Measurements from ENCODE around the gene DDX3X.

DNA sequence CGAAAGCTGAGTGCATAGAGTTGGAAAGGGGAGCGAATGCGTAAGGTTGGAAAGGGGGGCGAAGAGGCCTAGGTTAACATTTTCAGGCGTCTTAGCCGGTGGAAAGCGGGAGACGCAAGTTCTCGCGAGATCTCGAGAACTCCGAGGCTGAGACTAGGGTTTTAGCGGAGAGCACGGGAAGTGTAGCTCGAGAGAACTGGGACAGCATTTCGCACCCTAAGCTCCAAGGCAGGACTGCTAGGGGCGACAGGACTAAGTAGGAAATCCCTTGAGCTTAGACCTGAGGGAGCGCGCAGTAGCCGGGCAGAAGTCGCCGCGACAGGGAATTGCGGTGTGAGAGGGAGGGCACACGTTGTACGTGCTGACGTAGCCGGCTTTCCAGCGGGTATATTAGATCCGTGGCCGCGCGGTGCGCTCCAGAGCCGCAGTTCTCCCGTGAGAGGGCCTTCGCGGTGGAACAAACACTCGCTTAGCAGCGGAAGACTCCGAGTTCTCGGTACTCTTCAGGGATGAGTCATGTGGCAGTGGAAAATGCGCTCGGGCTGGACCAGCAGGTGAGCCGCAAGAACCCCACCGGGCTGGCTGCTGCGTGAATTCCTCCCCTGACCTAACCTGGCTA lies at the start of gene DDX3X:
- TF ChIP-seq, protein P1, sequence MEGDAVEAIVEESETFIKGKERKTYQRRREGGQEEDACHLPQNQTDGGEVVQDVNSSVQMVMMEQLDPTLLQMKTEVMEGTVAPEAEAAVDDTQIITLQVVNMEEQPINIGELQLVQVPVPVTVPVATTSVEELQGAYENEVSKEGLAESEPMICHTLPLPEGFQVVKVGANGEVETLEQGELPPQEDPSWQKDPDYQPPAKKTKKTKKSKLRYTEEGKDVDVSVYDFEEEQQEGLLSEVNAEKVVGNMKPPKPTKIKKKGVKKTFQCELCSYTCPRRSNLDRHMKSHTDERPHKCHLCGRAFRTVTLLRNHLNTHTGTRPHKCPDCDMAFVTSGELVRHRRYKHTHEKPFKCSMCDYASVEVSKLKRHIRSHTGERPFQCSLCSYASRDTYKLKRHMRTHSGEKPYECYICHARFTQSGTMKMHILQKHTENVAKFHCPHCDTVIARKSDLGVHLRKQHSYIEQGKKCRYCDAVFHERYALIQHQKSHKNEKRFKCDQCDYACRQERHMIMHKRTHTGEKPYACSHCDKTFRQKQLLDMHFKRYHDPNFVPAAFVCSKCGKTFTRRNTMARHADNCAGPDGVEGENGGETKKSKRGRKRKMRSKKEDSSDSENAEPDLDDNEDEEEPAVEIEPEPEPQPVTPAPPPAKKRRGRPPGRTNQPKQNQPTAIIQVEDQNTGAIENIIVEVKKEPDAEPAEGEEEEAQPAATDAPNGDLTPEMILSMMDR (IDR thresholded peaks at IDR 0.05) = peak in 1 of 2 donors; percentile 26
- TF ChIP-seq POLR2AphosphoS5 (IDR thresholded peaks at IDR 0.05) (peak; percentile 98 to 99 (median 99)), POLR2A (IDR thresholded peaks at IDR 0.05) (peak; percentile 98 to 99)

All from suprapubic skin (tissue), 4 donors.